HG03095 (cell line): ENCODE results near the gene RAB40C.

Experiments
- ATAC-seq: cut with Tn5 transposase; IDR thresholded peaks from one replicate; pipeline ENCODE4 v1.9.1; 2021; ENCODE audit warnings: moderate library complexity; ENCODE audit not compliant: unreplicated experiment

RAB40C gene

GRCh38 chr16:644556-644955 lies 54.7 kb downstream of the RAB40C start:
- no peak for ATAC-seq

- ATAC-seq: no peak
Observed at GRCh38 chr16:645852-646678, 56.2 kb downstream of the RAB40C start.

GRCh38 chr16:646679-647172 lies 56.9 kb downstream of the RAB40C start:
- no peak for ATAC-seq

GRCh38 chr16:647173-647902 lies 57.5 kb downstream of the RAB40C start:
- no peak for ATAC-seq

- no peak for ATAC-seq
Observed at GRCh38 chr16:648071-648780, 58.4 kb downstream of the RAB40C start.

GRCh38 chr16:648781-649589 lies 59.1 kb downstream of the RAB40C start, which contains the start of gene WDR90:
WDR90 (plus strand) TSS chr16:649365; CDS start chr16:649417, 52 bp downstream.
- ATAC-seq: peak; percentile 64

GRCh38 chr16:649631-650030 lies 59.8 kb downstream of the RAB40C start:
- no peak for ATAC-seq

- no peak for ATAC-seq
Observed at GRCh38 chr16:651844-652243, 62.0 kb downstream of the RAB40C start.

- ATAC-seq: no peak
Observed at GRCh38 chr16:652454-653305, 62.8 kb downstream of the RAB40C start.

GRCh38 chr16:654034-654433 lies 64.2 kb downstream of the RAB40C start:
- ATAC-seq: no peak

GRCh38 chr16:657487-657886 lies 67.6 kb downstream of the RAB40C start:
- ATAC-seq: no peak

GRCh38 chr16:658679-659571 lies 69.1 kb downstream of the RAB40C start:
- no peak for ATAC-seq

GRCh38 chr16:659618-660017 lies 69.8 kb downstream of the RAB40C start:
- ATAC-seq: no peak

GRCh38 chr16:660132-660458 lies 70.2 kb downstream of the RAB40C start:
- no peak for ATAC-seq

GRCh38 chr16:660459-661183 lies 70.8 kb downstream of the RAB40C start:
- ATAC-seq: no peak

- ATAC-seq: no peak
Observed at GRCh38 chr16:661184-661821, 71.4 kb downstream of the RAB40C start.

- ATAC-seq: no peak
Observed at GRCh38 chr16:662095-662494, 72.2 kb downstream of the RAB40C start.

GRCh38 chr16:662597-662996 lies 72.7 kb downstream of the RAB40C start:
- no peak for ATAC-seq
